ENCODE data around the gene MYO5C. TPM values are rescaled to one million over a fixed set of nuclear protein-coding genes. Genes with fewer than 3 reads are reported as not detected.

Gene MYO5C
- polyA plus RNA-seq, 1 donor (not counting 4 experiments of a cell fraction or from before 2014, with no cell fraction given), result 0.16 TPM

DNA sequence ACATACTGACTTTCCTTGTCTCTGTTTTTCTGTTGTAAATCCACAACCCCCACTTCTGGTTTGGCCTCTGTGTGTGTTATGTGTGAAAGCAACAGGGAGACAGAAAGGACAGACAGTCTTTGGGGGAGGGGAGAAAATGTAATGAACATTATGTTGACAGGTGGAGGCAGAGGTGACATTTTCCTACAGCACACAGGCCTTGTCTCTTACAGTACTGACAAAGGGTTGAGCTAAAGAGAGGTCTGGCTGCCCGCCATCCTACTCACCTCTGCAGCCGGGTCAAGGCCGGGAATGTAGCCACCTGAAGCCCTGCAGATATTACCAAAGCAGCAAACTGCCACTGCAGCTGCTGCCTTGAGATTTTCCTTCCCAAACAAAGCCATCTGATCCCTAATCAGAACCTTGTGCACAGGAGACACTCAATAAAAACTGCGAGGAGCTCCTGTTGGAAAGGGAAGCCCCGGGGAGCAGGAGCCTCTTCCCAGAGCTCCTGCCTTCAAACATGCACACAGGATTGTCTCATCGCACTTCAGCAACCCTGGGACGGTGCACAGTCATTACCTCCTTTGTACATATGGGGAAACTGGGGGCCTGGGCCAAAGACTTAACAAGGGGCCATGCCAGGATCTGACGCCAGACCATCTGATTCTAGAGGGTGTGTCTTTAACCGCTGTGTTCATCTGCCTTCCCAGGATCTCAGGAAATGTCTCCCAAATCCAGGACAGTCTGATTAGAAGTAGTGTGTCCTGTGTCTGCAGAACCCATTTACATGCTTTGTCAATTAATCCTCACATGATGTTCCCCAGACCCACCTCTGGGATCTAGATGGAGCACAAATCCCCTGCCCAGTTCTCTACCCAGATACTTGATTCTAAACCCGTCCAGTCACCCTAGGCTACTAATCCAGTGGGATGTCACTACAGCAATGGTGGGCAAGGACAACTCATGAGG lies 14.2 kb downstream of the MYO5C start:
- Histone ChIP-seq H3K9me1 (ENCODE audit: control insufficient read depth, extremely low read depth, insufficient read depth, low read length) (no peaks in the 10 kb centered on the region), H3K79me2 (ENCODE audit: control insufficient read depth, insufficient read depth, low read length) (no peaks in the 10 kb centered on the region), H3K9ac (ENCODE audit: control insufficient read depth, extremely low read depth, insufficient read depth, low read length) (no peak overlapping the region), H3K4me1 (ENCODE audit: control insufficient read depth, extremely low read depth, insufficient read depth, low read length) (peaks cover 2% of the 10 kb centered on the region), H3K27ac (ENCODE audit: control insufficient read depth, insufficient read depth, low read length) (no peak overlapping the region), H3K4me2 (ENCODE audit: control insufficient read depth, extremely low read depth, insufficient read depth, low read depth, low read length) (no peak overlapping the region), H4K20me1 (ENCODE audit: control insufficient read depth, extremely low read depth, insufficient read depth, low read length) (no peaks in the 10 kb centered on the region), H3K9me3 (ENCODE audit: control insufficient read depth, low read depth, low read length) (no peaks in the 10 kb centered on the region), H2AFZ (ENCODE audit: control insufficient read depth, low read length) (no peak overlapping the region), H3K36me3 (ENCODE audit: control insufficient read depth in 2 of 2, extremely low read depth in 1 of 2, insufficient read depth in 2 of 2, low read length in 2 of 2) (no peaks in the 10 kb centered on the region), H3K27me3 (ENCODE audit: control insufficient read depth, extremely low read depth, insufficient read depth, low read length) (no peaks in the 10 kb centered on the region), H3K4me3 (ENCODE audit: control insufficient read depth in 2 of 3, extremely low read depth in 1 of 3, insufficient read depth in 2 of 3, low read depth in 1 of 3, low read length in 3 of 3) (no peak overlapping the region)
- FAIRE-seq, result no peak
- no peak for DNase-seq (ENCODE audit: low read depth, low spot score)
- no peak for TF ChIP-seq EZH2 (IDR thresholded peaks at IDR 0.05; ENCODE audit: low read length)
- TF ChIP-seq, protein P1, sequence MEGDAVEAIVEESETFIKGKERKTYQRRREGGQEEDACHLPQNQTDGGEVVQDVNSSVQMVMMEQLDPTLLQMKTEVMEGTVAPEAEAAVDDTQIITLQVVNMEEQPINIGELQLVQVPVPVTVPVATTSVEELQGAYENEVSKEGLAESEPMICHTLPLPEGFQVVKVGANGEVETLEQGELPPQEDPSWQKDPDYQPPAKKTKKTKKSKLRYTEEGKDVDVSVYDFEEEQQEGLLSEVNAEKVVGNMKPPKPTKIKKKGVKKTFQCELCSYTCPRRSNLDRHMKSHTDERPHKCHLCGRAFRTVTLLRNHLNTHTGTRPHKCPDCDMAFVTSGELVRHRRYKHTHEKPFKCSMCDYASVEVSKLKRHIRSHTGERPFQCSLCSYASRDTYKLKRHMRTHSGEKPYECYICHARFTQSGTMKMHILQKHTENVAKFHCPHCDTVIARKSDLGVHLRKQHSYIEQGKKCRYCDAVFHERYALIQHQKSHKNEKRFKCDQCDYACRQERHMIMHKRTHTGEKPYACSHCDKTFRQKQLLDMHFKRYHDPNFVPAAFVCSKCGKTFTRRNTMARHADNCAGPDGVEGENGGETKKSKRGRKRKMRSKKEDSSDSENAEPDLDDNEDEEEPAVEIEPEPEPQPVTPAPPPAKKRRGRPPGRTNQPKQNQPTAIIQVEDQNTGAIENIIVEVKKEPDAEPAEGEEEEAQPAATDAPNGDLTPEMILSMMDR (optimal IDR thresholded peaks at IDR 0.05 in 1 of 3, IDR thresholded peaks at IDR 0.05 in 1 of 3, conservative IDR thresholded peaks at IDR 0.05 in 1 of 3; ENCODE audit: extremely low read depth in 1 of 3, insufficient read depth in 2 of 3, low read length in 3 of 3), result no peak
- dilution Hi-C loops (cut with MboI; ENCODE audit: extremely low pct_ligation_motif_present, low sequenced_read_pairs), result no loop called here

DNA sequence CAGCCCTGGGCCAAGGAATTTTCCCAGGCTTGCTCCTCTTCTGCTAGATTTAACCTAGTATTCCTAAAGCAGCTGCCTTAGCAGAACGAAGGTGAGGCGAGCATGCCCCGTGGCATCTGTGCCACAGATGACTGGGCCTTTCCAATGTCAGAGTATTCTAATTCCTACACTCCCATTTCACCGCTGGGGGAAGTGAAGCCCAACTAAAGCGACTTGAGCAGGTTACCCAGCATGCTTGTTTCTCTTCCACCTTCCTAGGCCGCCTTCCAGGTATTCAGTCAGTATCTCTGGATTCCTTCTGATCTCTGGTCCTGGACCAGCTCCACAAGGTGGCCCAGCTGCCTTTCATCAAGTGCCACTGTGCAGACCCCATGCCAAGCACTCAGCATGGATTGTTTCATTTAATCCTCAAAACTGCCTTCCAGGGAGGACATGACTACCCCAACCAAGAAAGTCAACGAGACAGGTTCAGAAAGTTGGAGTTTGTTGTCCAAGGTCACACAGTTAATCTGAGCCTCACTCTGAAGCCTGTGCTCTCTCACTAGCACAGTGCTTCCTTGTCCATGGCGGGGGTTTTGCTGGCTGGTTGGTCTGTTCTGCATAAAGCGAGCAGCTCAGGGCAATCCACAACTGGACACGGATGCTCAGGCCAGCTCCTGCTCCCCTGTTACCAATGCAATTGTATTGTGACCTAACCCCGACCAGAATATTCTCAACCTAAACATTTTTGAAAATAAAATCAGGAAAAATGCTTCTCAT lies 15.1 kb downstream of the MYO5C start:
- no peaks in the 10 kb centered on the region for H3K9me3 ChIP-seq (ENCODE audit: control insufficient read depth, low read depth, low read length)
- H3K9ac ChIP-seq (ENCODE audit: control insufficient read depth, extremely low read depth, insufficient read depth, low read length), result no peak overlapping the region
- no peaks in the 10 kb centered on the region for H3K9me1 ChIP-seq (ENCODE audit: control insufficient read depth, extremely low read depth, insufficient read depth, low read length)
- H3K79me2 ChIP-seq (ENCODE audit: control insufficient read depth, insufficient read depth, low read length), result no peaks in the 10 kb centered on the region
- peaks cover 2% of the 10 kb centered on the region for H3K4me1 ChIP-seq (ENCODE audit: control insufficient read depth, extremely low read depth, insufficient read depth, low read length)
- dilution Hi-C loops (cut with MboI; ENCODE audit: extremely low pct_ligation_motif_present, low sequenced_read_pairs), result no loop called here
- FAIRE-seq, result no peak
- no peak overlapping the region for H2AFZ ChIP-seq (ENCODE audit: control insufficient read depth, low read length)
- H3K27ac ChIP-seq (ENCODE audit: control insufficient read depth, insufficient read depth, low read length), result no peak overlapping the region
- no peaks in the 10 kb centered on the region for H3K27me3 ChIP-seq (ENCODE audit: control insufficient read depth, extremely low read depth, insufficient read depth, low read length)
- TF ChIP-seq, protein P1 (optimal IDR thresholded peaks at IDR 0.05 in 1 of 3, IDR thresholded peaks at IDR 0.05 in 1 of 3, conservative IDR thresholded peaks at IDR 0.05 in 1 of 3; ENCODE audit: extremely low read depth in 1 of 3, insufficient read depth in 2 of 3, low read length in 3 of 3), result no peak
- no peak for TF ChIP-seq EZH2 (IDR thresholded peaks at IDR 0.05; ENCODE audit: low read length)
- no peak for DNase-seq (ENCODE audit: low read depth, low spot score)
- H3K4me2 ChIP-seq (ENCODE audit: control insufficient read depth, extremely low read depth, insufficient read depth, low read depth, low read length), result no peak overlapping the region
- H4K20me1 ChIP-seq (ENCODE audit: control insufficient read depth, extremely low read depth, insufficient read depth, low read length), result no peaks in the 10 kb centered on the region
- H3K4me3 ChIP-seq (ENCODE audit: control insufficient read depth in 2 of 3, extremely low read depth in 1 of 3, insufficient read depth in 2 of 3, low read depth in 1 of 3, low read length in 3 of 3), result no peak overlapping the region
- H3K36me3 ChIP-seq (ENCODE audit: control insufficient read depth in 2 of 2, extremely low read depth in 1 of 2, insufficient read depth in 2 of 2, low read length in 2 of 2), result no peaks in the 10 kb centered on the region

All from keratinocyte (primary cell).